Hepatocyte (in vitro differentiated cells): Measurements from ENCODE around the gene NDUFS6. TPM values are rescaled to one million over a fixed set of nuclear protein-coding genes. Genes with fewer than 3 reads are reported as not detected.

Experiments used
- DNase-seq: peaks from one replicate; pipeline ENCODE4 v3.0.0-alpha.2; 2016; ENCODE audit warnings: low spot score
- H2AFZ ChIP-seq: fragments of 200-600 bp; sonication (generic); 2 replicates; pipeline ENCODE4 v1.6.0; 2016; ENCODE audit warnings: antibody characterized with exemption, mild to moderate bottlenecking
- H3K27ac ChIP-seq: fragments of 200-600 bp; sonication (generic); 2 replicates; pipeline ENCODE4 v1.5.1; 2016; ENCODE audit warnings: mild to moderate bottlenecking
- H3K27me3 ChIP-seq: fragments of 200-600 bp; sonication (generic); 2 replicates; pipeline ENCODE4 v1.6.1; 2016
- H3K36me3 ChIP-seq: fragments of 200-600 bp; sonication (generic); replicated peaks from 2 replicates; pipeline ENCODE4 v1.5.1; 2016; ENCODE audit warnings: low read depth; ENCODE audit not compliant: insufficient read depth
- H3K4me1 ChIP-seq: fragments of 200-600 bp; sonication (generic); 2 replicates; pipeline ENCODE4 v1.5.1; 2016; ENCODE audit warnings: mild to moderate bottlenecking, moderate library complexity; ENCODE audit not compliant: insufficient read depth
- H3K4me2 ChIP-seq: fragments of 200-600 bp; sonication (generic); 2 replicates; pipeline ENCODE4 v1.6.0; 2016
- H3K4me3 ChIP-seq: fragments of 200-600 bp; sonication (generic); 2 replicates; pipeline ENCODE4 v1.5.1; 2016; ENCODE audit warnings: mild to moderate bottlenecking
- H3K79me2 ChIP-seq: fragments of 200-600 bp; sonication (generic); 2 replicates; pipeline ENCODE4 v1.6.0; 2017; ENCODE audit warnings: mild to moderate bottlenecking
- H3K9me2 ChIP-seq: fragments of 200-600 bp; sonication (generic); replicated peaks from 2 replicates; pipeline ENCODE4 v1.6.0; 2017; ENCODE audit warnings: mild to moderate bottlenecking; ENCODE audit not compliant: insufficient read depth
- H3K9me3 ChIP-seq: fragments of 200-600 bp; sonication (generic); 2 replicates; pipeline ENCODE4 v1.5.1; 2016; ENCODE audit warnings: low read depth, mild to moderate bottlenecking
- H4K20me1 ChIP-seq: fragments of 200-600 bp; sonication (generic); 2 replicates; pipeline ENCODE4 v1.6.0; 2016; ENCODE audit warnings: mild to moderate bottlenecking; ENCODE audit not compliant: insufficient read depth, poor library complexity, severe bottlenecking
- EZH2 ChIP-seq: fragments of 200-600 bp; sonication (generic); IDR thresholded peaks from 2 replicates; pipeline ENCODE4 v1.6.1; 2016; ENCODE audit warnings: antibody characterized with exemption, mild to moderate bottlenecking, borderline replicate concordance
- EZH2phosphoT487 ChIP-seq: fragments of 200-600 bp; sonication (generic); IDR thresholded peaks from one replicate; pipeline ENCODE4 v1.6.1; 2018; ENCODE audit warnings: antibody characterized with exemption, mild to moderate bottlenecking, low read depth, moderate library complexity; ENCODE audit not compliant: unreplicated experiment, severe bottlenecking
- WGBS: methylation state at CpG from one replicate; pipeline ENCODE4 v1.1.6; 2016; ENCODE audit warnings: low lambda C conversion rate; ENCODE audit errors: missing lambda C conversion rate; 5-methylcytosine and 5-hydroxymethylcytosine counted together
- polyA plus RNA-seq: library from polyadenylated mRNA; unstranded; fragments of >200 nt; fragmentation: Nextera tagmentation; extraction: Ambion mirVana; gene quantifications from 2 replicates; pipeline ENCODE4 v1.2.1, GENCODE V29; 2016
- total RNA-seq: library from RNA; depleted of rRNA; stranded (reverse); fragments of >200 nt; gene quantifications from 2 replicates; pipeline ENCODE4 v1.2.3, GENCODE V29; 2014
- TF ChIP-seq, protein P1 (sequence below): fragments of 200-600 bp; sonication (generic); IDR thresholded peaks from 2 replicates; pipeline ENCODE4 v1.5.1; 2016; ENCODE audit warnings: antibody characterized with exemption, mild to moderate bottlenecking; ENCODE audit not compliant: poor library complexity

Gene NDUFS6
- total and polyA plus RNA-seq, 2 experiments from 2014 or later = 29.3 to 108 TPM

DNA sequence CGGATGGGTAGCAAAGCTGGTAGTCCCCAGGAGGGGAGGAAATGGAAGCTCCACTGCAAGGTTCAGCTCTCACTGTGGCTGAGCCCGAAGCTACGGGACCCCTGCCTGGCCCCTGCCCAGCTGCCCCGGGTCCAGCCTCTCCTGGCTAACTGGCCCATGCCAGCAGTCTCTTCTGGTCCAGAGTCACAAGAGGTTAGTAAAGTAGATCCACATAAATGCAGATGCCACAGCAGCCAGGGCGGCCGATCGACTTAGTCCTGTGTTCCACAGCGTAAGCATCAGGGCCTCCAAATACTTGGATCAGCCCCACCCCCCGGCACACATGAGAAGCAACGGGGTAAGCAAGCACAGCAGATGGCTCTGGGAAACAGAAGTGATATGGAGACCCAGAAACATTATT is 43.7 kb upstream of the NDUFS6 start:
- no peak for DNase-seq
- Histone ChIP-seq H3K27me3 (no peaks in the 10 kb centered on the region), H3K9me2 (no peaks in the 10 kb centered on the region), H3K4me1 (no peaks in the 10 kb centered on the region), H3K36me3 (no peaks in the 10 kb centered on the region), H3K4me2 (no peak overlapping the region), H3K79me2 (no peaks in the 10 kb centered on the region), H4K20me1 (no peaks in the 10 kb centered on the region), H3K9me3 (no peaks in the 10 kb centered on the region), H3K4me3 (no peak overlapping the region), H2AFZ (no peak overlapping the region), H3K27ac (no peak overlapping the region)
- 89% methylated on average over 10 of the region's 10 CpGs for WGBS
- TF ChIP-seq EZH2 (no peak), EZH2phosphoT487 (no peak)
- TF ChIP-seq, protein P1, sequence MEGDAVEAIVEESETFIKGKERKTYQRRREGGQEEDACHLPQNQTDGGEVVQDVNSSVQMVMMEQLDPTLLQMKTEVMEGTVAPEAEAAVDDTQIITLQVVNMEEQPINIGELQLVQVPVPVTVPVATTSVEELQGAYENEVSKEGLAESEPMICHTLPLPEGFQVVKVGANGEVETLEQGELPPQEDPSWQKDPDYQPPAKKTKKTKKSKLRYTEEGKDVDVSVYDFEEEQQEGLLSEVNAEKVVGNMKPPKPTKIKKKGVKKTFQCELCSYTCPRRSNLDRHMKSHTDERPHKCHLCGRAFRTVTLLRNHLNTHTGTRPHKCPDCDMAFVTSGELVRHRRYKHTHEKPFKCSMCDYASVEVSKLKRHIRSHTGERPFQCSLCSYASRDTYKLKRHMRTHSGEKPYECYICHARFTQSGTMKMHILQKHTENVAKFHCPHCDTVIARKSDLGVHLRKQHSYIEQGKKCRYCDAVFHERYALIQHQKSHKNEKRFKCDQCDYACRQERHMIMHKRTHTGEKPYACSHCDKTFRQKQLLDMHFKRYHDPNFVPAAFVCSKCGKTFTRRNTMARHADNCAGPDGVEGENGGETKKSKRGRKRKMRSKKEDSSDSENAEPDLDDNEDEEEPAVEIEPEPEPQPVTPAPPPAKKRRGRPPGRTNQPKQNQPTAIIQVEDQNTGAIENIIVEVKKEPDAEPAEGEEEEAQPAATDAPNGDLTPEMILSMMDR = no peak

DNA sequence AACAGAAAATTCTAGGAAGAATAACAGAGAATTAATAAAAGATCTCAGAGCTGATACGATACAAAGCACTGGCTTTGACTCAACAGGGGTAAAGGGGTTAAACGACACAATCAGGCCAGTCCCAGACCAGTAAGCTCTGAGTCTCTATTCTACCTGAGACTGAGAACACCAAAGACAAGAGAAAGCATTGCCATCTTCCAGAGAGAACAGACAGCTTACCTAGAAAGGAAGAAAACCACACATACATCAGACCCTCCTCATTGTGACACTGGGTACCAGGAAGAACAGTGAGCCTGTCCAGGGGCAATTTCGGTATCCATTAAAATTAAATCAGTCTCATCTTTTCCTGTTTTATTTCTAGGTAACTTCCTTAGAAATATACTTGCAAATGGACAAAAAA is 42.6 kb upstream of the NDUFS6 start:
- no peaks in the 10 kb centered on the region for H4K20me1 ChIP-seq
- no peak overlapping the region for H3K4me2 ChIP-seq
- H3K79me2 ChIP-seq = no peaks in the 10 kb centered on the region
- WGBS = 79% methylated on average over 3 of the region's 3 CpGs
- no peaks in the 10 kb centered on the region for H3K4me1 ChIP-seq
- H3K27me3 ChIP-seq = no peaks in the 10 kb centered on the region
- no peak overlapping the region for H2AFZ ChIP-seq
- H3K4me3 ChIP-seq = no peak overlapping the region
- DNase-seq = no peak
- no peak overlapping the region for H3K27ac ChIP-seq
- no peaks in the 10 kb centered on the region for H3K9me2 ChIP-seq
- no peaks in the 10 kb centered on the region for H3K9me3 ChIP-seq
- H3K36me3 ChIP-seq = no peaks in the 10 kb centered on the region
- TF ChIP-seq EZH2 (no peak), EZH2phosphoT487 (no peak)
- TF ChIP-seq, protein P1 = no peak

DNA sequence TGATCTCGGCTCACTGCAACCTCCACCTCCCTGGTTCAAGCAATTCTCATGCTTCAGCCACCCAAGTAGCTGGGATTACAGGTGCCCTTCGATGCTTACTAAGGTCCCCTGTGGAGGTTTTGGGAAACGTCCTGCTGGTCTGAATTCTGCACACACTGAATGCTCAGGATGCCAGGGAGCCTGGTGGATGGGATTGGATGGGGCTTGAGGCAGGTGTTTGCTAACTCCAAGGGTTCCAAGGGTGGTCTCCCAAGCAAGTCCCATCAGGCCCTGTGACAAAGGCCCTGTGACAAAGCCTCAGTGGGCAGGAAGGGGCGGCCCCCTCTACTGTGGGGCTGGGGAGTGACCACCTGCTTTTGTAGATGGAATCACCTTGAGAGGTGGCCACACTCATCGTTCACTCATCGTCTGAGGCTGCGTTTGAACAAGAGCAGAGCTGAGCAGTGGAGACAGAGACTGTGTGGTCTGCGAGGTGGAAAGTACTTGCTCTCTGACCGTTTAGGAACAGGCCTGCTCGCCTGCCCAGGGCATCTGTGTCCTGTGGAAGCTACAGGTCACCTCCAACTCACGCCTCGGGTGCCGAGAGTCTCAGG is 41.7 kb upstream of the NDUFS6 start:
- Histone ChIP-seq H3K27ac (no peak overlapping the region), H3K4me3 (no peak overlapping the region), H3K4me2 (no peak overlapping the region), H3K36me3 (no peaks in the 10 kb centered on the region), H3K27me3 (no peaks in the 10 kb centered on the region), H2AFZ (no peak overlapping the region), H3K9me3 (no peaks in the 10 kb centered on the region), H3K4me1 (no peaks in the 10 kb centered on the region), H4K20me1 (no peaks in the 10 kb centered on the region), H3K9me2 (no peaks in the 10 kb centered on the region), H3K79me2 (no peaks in the 10 kb centered on the region)
- 78% methylated on average over 13 of the region's 13 CpGs for WGBS
- no peak for DNase-seq
- TF ChIP-seq, protein P1 = no peak
- TF ChIP-seq EZH2phosphoT487 (no peak), EZH2 (no peak)

DNA sequence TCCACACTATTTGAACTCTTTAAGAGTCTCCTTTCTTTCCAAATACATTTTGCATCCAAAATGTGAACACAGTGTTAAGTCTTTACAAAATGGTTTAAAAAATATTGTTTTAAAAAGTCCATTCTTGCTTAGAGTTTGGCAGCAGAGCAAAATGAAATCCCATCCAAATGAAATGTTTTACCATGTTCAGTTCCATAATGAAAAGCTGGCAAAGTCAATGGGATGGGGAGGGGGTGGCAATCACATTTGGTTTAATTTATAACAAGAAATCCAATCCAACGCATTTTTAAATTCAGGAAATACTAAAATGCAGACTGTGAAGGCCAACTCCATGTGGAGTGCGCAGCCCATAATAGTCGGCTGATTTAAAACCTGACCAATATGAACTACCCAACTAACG is 41.0 kb upstream of the NDUFS6 start:
- Histone ChIP-seq H3K27me3 (no peaks in the 10 kb centered on the region), H4K20me1 (no peaks in the 10 kb centered on the region), H3K27ac (no peak overlapping the region), H3K4me3 (no peak overlapping the region), H2AFZ (no peak overlapping the region), H3K4me1 (no peaks in the 10 kb centered on the region), H3K9me2 (no peaks in the 10 kb centered on the region), H3K4me2 (no peak overlapping the region), H3K9me3 (no peaks in the 10 kb centered on the region), H3K79me2 (no peaks in the 10 kb centered on the region), H3K36me3 (no peaks in the 10 kb centered on the region)
- TF ChIP-seq, protein P1 = no peak
- no peak for TF ChIP-seq EZH2
- TF ChIP-seq EZH2phosphoT487 = no peak
- no peak for DNase-seq
- 87% methylated on average over 4 of the region's 4 CpGs for WGBS
